T-cell (primary cell): ENCODE measurements around the gene CEP68. TPM values are rescaled to one million over a fixed set of nuclear protein-coding genes. Genes with fewer than 3 reads are reported as not detected.

ENCODE experiments used
- ATAC-seq, 4 experiments: fragments of 200-7000 bp in 3 of 4; fragments of 150-1000 bp in 1 of 4; cut with Tn5 transposase; replicated peaks in 1 of 4; 1 replicate in 3 of 4; 2 replicates in 1 of 4; pipeline ENCODE4 v1.10.0; 2021; ENCODE audit warnings: moderate library complexity in 3 of 4, mild to moderate bottlenecking in 2 of 4, moderate number of reproducible peaks in 1 of 4
- CTCF ChIA-PET, 2 donors: fragments of 300-600 bp; sonication (Branson Sonifier 250); formaldehyde crosslinking; loops; one replicate each; lab custom pipeline; 2022; ENCODE audit warnings: antibody characterized with exemption in 2 of 2; lab: Charles Lee
- POLR2A ChIA-PET, 2 donors: fragments of 300-600 bp; sonication (Branson Sonifier 250); formaldehyde crosslinking; loops; one replicate each; lab custom pipeline; 2022; ENCODE audit warnings: antibody characterized with exemption in 2 of 2; lab: Charles Lee
- DNase-seq, 35 experiments: peaks; one replicate each; pipeline versions ENCODE4 v3.0.0 to v3.0.0-alpha.2; 2013 to 2023
- H3K27ac ChIP-seq: one replicate; pipeline ENCODE4 v1.5.1; 2013; ENCODE audit warnings: low read length
- H3K27me3 ChIP-seq, 2 experiments: replicated peaks in 1 of 2; 1 replicate in 1 of 2; 2 replicates in 1 of 2; pipeline versions ENCODE4 v1.6.1 to v1.7.0; 2013; ENCODE audit warnings: low read length in 1 of 2, mixed read lengths in 1 of 2; ENCODE audit not compliant: control insufficient read depth in 2 of 2, insufficient read depth in 2 of 2; ENCODE audit errors: extremely low read depth in 1 of 2
- H3K36me3 ChIP-seq, 2 donors: 1 replicate in 1 of 2; 2 replicates in 1 of 2; pipeline versions ENCODE4 v1.6.1 to v1.7.0; 2013; ENCODE audit warnings: low read length in 1 of 2; ENCODE audit not compliant: control insufficient read depth in 2 of 2, insufficient read depth in 1 of 2; ENCODE audit errors: extremely low read depth in 1 of 2
- H3K4me1 ChIP-seq, 2 experiments: 1 replicate in 1 of 2; 2 replicates in 1 of 2; pipeline versions ENCODE4 v1.6.1 to v1.7.0; 2013; ENCODE audit warnings: low read length in 2 of 2, mixed read lengths in 1 of 2; ENCODE audit not compliant: insufficient read depth in 2 of 2, control insufficient read depth in 1 of 2; ENCODE audit errors: extremely low read depth in 1 of 2
- H3K4me3 ChIP-seq, 2 donors: 1 replicate in 1 of 2; 2 replicates in 1 of 2; pipeline versions ENCODE4 v1.5.1 to v1.7.0; 2013; ENCODE audit warnings: mild to moderate bottlenecking in 2 of 2, low read length in 1 of 2, moderate library complexity in 1 of 2; ENCODE audit not compliant: control insufficient read depth in 1 of 2; ENCODE audit errors: extremely low read depth in 1 of 2
- H3K9me3 ChIP-seq: 2 replicates; pipeline ENCODE4 v1.7.0; 2013
- H3K27ac Mint-ChIP-seq, 2 donors: one replicate each; pipeline ENCODE4 v1.8.0; 2020 to 2021; ENCODE audit warnings: mild to moderate bottlenecking in 2 of 2, mixed read lengths in 2 of 2
- H3K27me3 Mint-ChIP-seq, 2 donors: one replicate each; pipeline ENCODE4 v1.8.0; 2021 to 2022; ENCODE audit warnings: mixed read lengths in 2 of 2
- H3K36me3 Mint-ChIP-seq: one replicate; pipeline ENCODE4 v1.8.0; 2021; ENCODE audit warnings: mixed read lengths
- H3K4me1 Mint-ChIP-seq, 3 donors: one replicate each; pipeline ENCODE4 v1.8.0; 2020 to 2022; ENCODE audit warnings: mixed read lengths in 3 of 3, mild to moderate bottlenecking in 1 of 3
- H3K4me3 Mint-ChIP-seq, 3 donors: one replicate each; pipeline ENCODE4 v1.8.0; 2020 to 2022; ENCODE audit warnings: mild to moderate bottlenecking in 3 of 3, mixed read lengths in 3 of 3, moderate library complexity in 3 of 3
- H3K9me3 Mint-ChIP-seq, 3 donors: one replicate each; pipeline ENCODE4 v1.8.0; 2020 to 2022; ENCODE audit warnings: mixed read lengths in 3 of 3
- WGBS: methylation state at CpG from one replicate; pipeline ENCODE4 v1.1.5; 2013; ENCODE audit warnings: missing lambda C conversion rate; ENCODE audit not compliant: insufficient coverage; 5-methylcytosine and 5-hydroxymethylcytosine counted together
- total RNA-seq, 35 experiments: library from RNA in 6 of 35; stranded (reverse) in 6 of 35; fragments of 120-200 nt in 1 of 35; gene quantifications; one replicate each; pipeline versions ENCODE4 v1.2.1 to v1.2.4 and lab custom pipeline; 2013 to 2026

Gene CEP68
- total RNA-seq, 5 donors from 2014 or later (not counting 1 experiment from before 2014, with no cell fraction given): 24.1 to 41.4 (median 37.4) TPM

GRCh38 chr2:65067806-65068553 lies 11.8 kb downstream of the CEP68 start:
- Mint-ChIP-seq H3K4me1 (peaks cover 38 to 53% (median 51%) of the 10 kb centered on the region in 3 donors), H3K9me3 (no peaks in the 10 kb centered on the region), H3K27ac (peak overlapping the region; percentile 82 to 85), H3K4me3 (peak overlapping the region in 1 of 3 donors; percentile 48), H3K36me3 (peaks cover 15% of the 10 kb centered on the region), H3K27me3 (no peaks in the 10 kb centered on the region)
- Histone ChIP-seq H3K4me3 (no peak overlapping the region), H3K9me3 (no peaks in the 10 kb centered on the region), H3K27me3 (no peaks in the 10 kb centered on the region), H3K4me1 (peaks cover 0 to 32% of the 10 kb centered on the region in 2 experiments), H3K27ac (peak overlapping the region; percentile 36), H3K36me3 (peaks cover 0 to 37% of the 10 kb centered on the region in 2 donors)
- ATAC-seq (peak in 3 of 4 experiments; percentile 38 to 50 (median 44)), DNase-seq (peak in 4 of 35 experiments; percentile 13 to 22 (median 19))
- WGBS: 62% methylated on average over 13 of the region's 14 CpGs
- ChIA-PET CTCF (interaction anchor here (0.6 to 1.1 kb wide), 5 partner anchors 18 to 105 kb away, joined by 3 to 5 read pairs (median 3); no protein-coding TSS in a partner anchor), POLR2A (interaction anchor here in 1 of 2 donors (0.5 to 1.0 kb wide), 2 partner anchors 16 to 61 kb away, joined by 5 to 6 read pairs; no protein-coding TSS in a partner anchor)

- H3K27ac ChIP-seq: no peak overlapping the region
- peaks cover 0 to 51% of the 10 kb centered on the region in 2 donors for H3K36me3 ChIP-seq
- peaks cover 20% of the 10 kb centered on the region for H3K36me3 Mint-ChIP-seq
- DNase-seq (no peak), ATAC-seq (no peak)
- no peak overlapping the region for H3K4me3 Mint-ChIP-seq
- 96% methylated on average over 3 of the region's 6 CpGs for whole genome bisulfite sequencing
- H3K27ac Mint-ChIP-seq: peak overlapping the region; percentile 63 to 68
- H3K9me3 ChIP-seq: no peaks in the 10 kb centered on the region
- no peaks in the 10 kb centered on the region for H3K27me3 Mint-ChIP-seq
- H3K4me3 ChIP-seq: no peak overlapping the region
- POLR2A ChIA-PET: interaction anchor here in 1 of 2 donors (0.6 kb wide), 1 partner anchor 33 kb away, joined by 7 read pairs; no protein-coding TSS in a partner anchor
- peaks cover 0 to 29% of the 10 kb centered on the region in 2 experiments for H3K4me1 ChIP-seq
- peaks cover 29 to 41% (median 40%) of the 10 kb centered on the region in 3 donors for H3K4me1 Mint-ChIP-seq
- no peaks in the 10 kb centered on the region for H3K9me3 Mint-ChIP-seq
- H3K27me3 ChIP-seq: no peaks in the 10 kb centered on the region
- CTCF ChIA-PET: no interaction called here
Observed at GRCh38 chr2:65069439-65069824, 13.2 kb downstream of the CEP68 start.

GRCh38 chr2:65070172-65070830 lies 14.1 kb downstream of the CEP68 start:
- Mint-ChIP-seq H3K4me3 (no peak overlapping the region), H3K4me1 (peaks cover 21 to 34% (median 33%) of the 10 kb centered on the region in 3 donors), H3K36me3 (peaks cover 20% of the 10 kb centered on the region), H3K27me3 (no peaks in the 10 kb centered on the region), H3K9me3 (no peaks in the 10 kb centered on the region), H3K27ac (peak overlapping the region; percentile 79 to 80)
- no peak overlapping the region for H3K4me3 ChIP-seq
- WGBS: 72% methylated on average over 5 of the region's 8 CpGs
- CTCF ChIA-PET: interaction anchor here (0.5 to 1.1 kb wide), 2 partner anchors 13 to 476 kb away, joined by 3 read pairs; no protein-coding TSS in a partner anchor
- no peak for ATAC-seq
- DNase-seq: no peak
- H3K27ac ChIP-seq: no peak overlapping the region
- peaks cover 0 to 23% of the 10 kb centered on the region in 2 experiments for H3K4me1 ChIP-seq
- peaks cover 0 to 59% of the 10 kb centered on the region in 2 donors for H3K36me3 ChIP-seq
- H3K27me3 ChIP-seq: no peaks in the 10 kb centered on the region
- POLR2A ChIA-PET: no interaction called here
- no peaks in the 10 kb centered on the region for H3K9me3 ChIP-seq

GRCh38 chr2:65070856-65071255 lies 14.6 kb downstream of the CEP68 start:
- H3K27ac Mint-ChIP-seq: peak overlapping the region; percentile 79 to 80
- ATAC-seq (no peak), DNase-seq (no peak)
- peaks cover 23% of the 10 kb centered on the region for H3K36me3 Mint-ChIP-seq
- Histone ChIP-seq H3K4me3 (no peak overlapping the region), H3K9me3 (no peaks in the 10 kb centered on the region), H3K27me3 (no peaks in the 10 kb centered on the region), H3K27ac (no peak overlapping the region), H3K36me3 (peaks cover 0 to 63% of the 10 kb centered on the region in 2 donors), H3K4me1 (peaks cover 0 to 22% of the 10 kb centered on the region in 2 experiments)
- POLR2A ChIA-PET: no interaction called here
- H3K4me3 Mint-ChIP-seq: no peak overlapping the region
- CTCF ChIA-PET: interaction anchor here in 1 of 2 donors (1.1 to 1.3 kb wide), 2 partner anchors 13 to 16 kb away, joined by 3 read pairs; no protein-coding TSS in a partner anchor
- H3K27me3 Mint-ChIP-seq: no peaks in the 10 kb centered on the region
- peaks cover 21 to 29% (median 28%) of the 10 kb centered on the region in 3 donors for H3K4me1 Mint-ChIP-seq
- H3K9me3 Mint-ChIP-seq: no peaks in the 10 kb centered on the region
- 90% methylated on average over 6 of the region's 6 CpGs for WGBS

GRCh38 chr2:65071499-65072180 lies 15.4 kb downstream of the CEP68 start:
- DNase-seq (no peak), ATAC-seq (no peak)
- ChIA-PET CTCF (interaction anchor here (0.6 to 1.3 kb wide), 3 partner anchors 14 to 67 kb away, joined by 3 read pairs; no protein-coding TSS in a partner anchor), POLR2A (interaction anchor here in 1 of 2 donors (0.6 kb wide), 1 partner anchor 154 kb away, joined by 6 read pairs; no protein-coding TSS in a partner anchor)
- no peaks in the 10 kb centered on the region for H3K27me3 ChIP-seq
- Mint-ChIP-seq H3K9me3 (no peaks in the 10 kb centered on the region), H3K4me3 (no peak overlapping the region), H3K4me1 (peaks cover 20 to 25% (median 25%) of the 10 kb centered on the region in 3 donors), H3K27ac (no peak overlapping the region), H3K36me3 (peaks cover 27% of the 10 kb centered on the region), H3K27me3 (no peaks in the 10 kb centered on the region)
- WGBS: 94% methylated on average over 8 of the region's 14 CpGs
- H3K4me3 ChIP-seq: no peak overlapping the region
- H3K9me3 ChIP-seq: no peaks in the 10 kb centered on the region
- peaks cover 0 to 70% of the 10 kb centered on the region in 2 donors for H3K36me3 ChIP-seq
- H3K4me1 ChIP-seq: peaks cover 0 to 18% of the 10 kb centered on the region in 2 experiments
- no peak overlapping the region for H3K27ac ChIP-seq
